ENCODE measurements around the gene ERICH2.

Gene ERICH2

GRCh38 chr2:170846314-170846713 lies 76.1 kb downstream of the ERICH2 start:
- DNase-seq = no peak

- no peak for DNase-seq
Observed at GRCh38 chr2:170847716-170848115, 77.5 kb downstream of the ERICH2 start.
